Measurements from ENCODE around the gene P3H2.
"Not testable (repeated sequence)": the region's sequence is repeated elsewhere in the genome, so short reads cannot be mapped to it uniquely, and the experiment has no call there.

P3H2 gene

GRCh38 chr3:190120269-190121060 is at the start of gene P3H2:
Gene P3H2, minus strand, starts transcription at chr3:190120897. Its CDS starts 166 bp downstream, at chr3:190120731.
- DNase-seq (ENCODE audit: low read depth in 2 of 2) = no peak

DNA sequence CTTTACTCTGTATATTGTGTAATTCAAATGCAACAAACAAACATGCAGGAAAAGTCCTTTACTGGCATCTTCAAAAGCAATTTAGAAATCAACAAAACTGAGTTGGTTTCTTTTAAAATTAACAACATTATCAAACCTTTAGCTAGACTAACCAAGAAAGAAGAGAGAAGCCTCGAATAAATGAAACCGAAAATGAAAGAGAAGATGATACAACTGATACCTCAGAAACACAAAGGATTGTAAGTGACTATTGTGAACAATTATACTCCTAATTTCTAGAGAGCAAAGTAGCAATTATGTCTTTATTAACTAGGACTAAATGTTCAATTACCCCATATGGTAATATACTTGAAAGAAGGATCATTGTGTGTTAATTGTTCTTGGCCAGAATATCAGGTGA is 49.2 kb upstream of the P3H2 start:
- no peak for DNase-seq (ENCODE audit: low read depth in 2 of 2)

GRCh38 chr3:190169243-190169642 is 48.5 kb upstream of the P3H2 start:
- DNase-seq (ENCODE audit: low read depth in 2 of 2) = no peak

DNA sequence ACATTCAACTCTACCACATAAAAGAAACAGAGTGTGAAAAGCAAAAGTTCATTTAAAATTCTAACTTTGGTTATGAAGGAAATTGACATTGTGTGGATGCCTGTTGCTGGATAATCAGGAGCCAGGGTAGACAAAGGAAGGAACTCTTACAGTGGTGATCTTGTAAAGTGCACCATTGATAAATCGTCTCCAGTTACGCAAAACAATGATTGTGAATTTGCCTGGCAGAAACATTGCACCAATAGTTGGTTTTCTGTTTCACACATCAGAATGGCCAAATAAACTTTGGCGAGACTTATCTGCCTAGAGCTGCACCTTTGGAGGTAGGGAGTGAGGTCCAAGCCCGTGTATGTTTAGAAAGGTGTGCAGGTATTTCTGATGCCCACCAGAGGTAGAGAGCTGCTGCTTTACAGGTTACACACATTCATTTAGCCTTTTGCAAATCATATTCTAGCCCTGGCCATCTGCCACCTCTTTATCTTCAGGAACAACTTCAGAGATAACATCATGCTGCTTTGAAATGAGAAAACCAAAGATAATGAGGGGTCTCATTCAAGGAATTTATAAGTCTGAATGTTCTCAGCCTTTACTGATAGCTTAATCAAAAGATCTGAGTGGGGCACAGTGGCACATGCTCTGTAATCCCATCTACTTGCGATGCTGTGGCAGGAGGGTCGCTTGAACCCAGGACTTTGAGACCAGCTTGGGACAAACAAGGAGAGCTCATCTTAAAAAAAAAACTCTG is 47.4 kb upstream of the P3H2 start:
- no peak for DNase-seq (ENCODE audit: low read depth in 2 of 2)

DNA sequence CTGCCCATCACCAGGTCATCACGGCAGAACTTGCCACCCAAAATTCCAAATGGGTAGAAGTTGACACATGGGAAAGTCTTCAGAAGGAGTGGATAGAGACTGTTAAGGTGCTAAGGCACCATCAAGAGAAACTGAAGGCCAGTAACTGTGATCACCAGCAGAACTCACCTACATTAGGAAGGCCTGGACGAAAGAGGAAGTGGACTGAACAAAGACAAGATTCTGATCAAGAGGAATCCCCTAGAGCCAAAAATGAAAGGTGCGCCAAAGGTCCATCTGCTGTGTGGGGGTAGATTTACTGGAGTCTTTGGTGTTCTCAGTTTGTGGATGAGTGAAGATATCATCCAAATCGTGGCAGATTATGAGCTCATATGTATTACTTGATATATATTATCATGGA is 46.3 kb upstream of the P3H2 start:
- no peak for DNase-seq (ENCODE audit: low read depth in 2 of 2)

DNA sequence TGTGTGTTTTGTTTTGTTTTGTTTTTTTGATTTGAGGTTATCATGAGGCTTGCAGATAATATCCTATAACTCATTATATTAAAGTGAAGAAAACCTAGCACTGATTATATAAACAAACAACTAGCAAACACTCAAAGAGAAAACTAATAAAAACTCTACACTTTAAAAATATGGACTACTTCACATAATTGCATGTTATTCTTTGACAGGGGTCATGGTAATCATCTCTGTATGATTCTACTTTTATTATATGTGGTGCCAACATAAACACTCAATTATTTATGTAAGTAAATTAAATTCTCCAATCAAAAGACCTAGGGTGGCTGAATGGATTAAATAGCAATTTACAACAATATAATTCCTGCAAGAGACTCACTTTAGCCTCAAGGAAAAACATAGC is 44.6 kb upstream of the P3H2 start:
- no peak for DNase-seq (ENCODE audit: low read depth in 2 of 2)

DNA sequence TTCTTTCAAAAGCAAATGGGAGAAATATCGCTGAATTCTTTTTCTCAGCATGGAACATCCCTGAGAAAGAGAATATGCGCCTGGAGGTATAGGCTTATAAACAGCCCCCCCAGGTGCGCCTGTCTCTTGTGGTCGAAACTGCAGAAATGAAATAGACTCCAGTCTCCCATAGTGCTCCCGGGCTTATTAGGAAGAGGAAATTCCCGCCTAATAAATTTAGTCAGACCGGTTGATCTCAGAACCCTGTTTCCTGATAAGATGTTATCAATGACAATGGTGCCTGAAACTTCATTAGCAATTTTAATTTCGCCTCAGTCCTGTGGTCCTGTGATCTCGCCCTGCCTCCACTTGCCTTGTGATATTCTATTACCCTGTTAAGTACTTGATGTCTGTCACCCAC is 41.3 kb upstream of the P3H2 start:
- DNase-seq (ENCODE audit: low read depth in 2 of 2) = not testable (repeated sequence)

DNA sequence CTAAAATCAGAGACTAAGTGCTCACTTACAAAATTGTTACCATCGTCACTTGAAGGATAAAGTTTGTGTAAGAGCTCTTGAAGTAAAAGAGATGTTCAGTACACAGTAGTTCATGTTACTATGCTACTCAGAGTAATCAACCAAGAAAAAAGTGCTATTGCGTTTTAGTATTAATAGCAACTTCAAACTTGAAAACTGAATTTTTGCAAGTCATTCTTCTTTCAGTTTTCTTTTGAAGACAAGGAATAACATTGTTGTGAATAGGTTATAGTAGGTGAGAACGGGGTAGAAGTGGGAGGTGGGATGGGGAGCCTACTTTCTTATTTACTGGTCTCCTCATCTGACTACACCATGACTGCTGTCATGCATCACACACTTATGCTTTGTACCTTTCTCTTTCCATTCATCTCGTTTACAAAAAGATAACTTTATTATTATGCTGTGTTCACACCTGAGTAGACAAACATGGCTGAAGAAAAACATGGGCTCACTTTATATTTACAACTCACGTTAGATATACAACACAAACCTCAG is 39.3 kb upstream of the P3H2 start:
- no peak for DNase-seq (ENCODE audit: low read depth in 2 of 2)

- no peak for DNase-seq (ENCODE audit: low read depth in 2 of 2)
Observed at GRCh38 chr3:190158261-190158660, 37.6 kb upstream of the P3H2 start.

DNA sequence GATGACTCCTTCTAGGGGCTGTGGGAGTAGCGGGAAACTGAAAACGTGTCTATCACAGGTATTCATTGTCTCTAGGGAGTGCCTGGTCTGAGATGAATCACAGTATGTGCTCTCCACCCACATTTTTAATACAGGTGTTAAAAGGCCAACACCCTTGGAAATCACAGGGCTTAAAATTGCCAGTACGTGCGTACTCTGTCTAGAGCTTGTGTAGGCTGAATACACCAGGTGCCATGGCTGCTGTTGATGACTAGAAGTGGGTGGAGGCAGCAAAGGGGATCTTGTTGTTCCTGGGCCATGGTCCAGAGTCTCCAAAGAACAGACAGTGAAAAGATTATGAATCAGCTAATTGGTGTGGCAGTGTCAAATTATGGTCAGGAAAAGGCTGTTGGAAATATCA is 35.1 kb upstream of the P3H2 start:
- no peak for DNase-seq (ENCODE audit: low read depth in 2 of 2)

- no peak for DNase-seq (ENCODE audit: low read depth in 2 of 2)
Observed at GRCh38 chr3:190150681-190151080, 30.0 kb upstream of the P3H2 start.

GRCh38 chr3:190149830-190150619 is 29.3 kb upstream of the P3H2 start:
- not testable (repeated sequence) for DNase-seq (ENCODE audit: low read depth in 2 of 2)

GRCh38 chr3:190144793-190145192 is 24.1 kb upstream of the P3H2 start:
- DNase-seq (ENCODE audit: low read depth in 2 of 2) = not testable (repeated sequence)

DNA sequence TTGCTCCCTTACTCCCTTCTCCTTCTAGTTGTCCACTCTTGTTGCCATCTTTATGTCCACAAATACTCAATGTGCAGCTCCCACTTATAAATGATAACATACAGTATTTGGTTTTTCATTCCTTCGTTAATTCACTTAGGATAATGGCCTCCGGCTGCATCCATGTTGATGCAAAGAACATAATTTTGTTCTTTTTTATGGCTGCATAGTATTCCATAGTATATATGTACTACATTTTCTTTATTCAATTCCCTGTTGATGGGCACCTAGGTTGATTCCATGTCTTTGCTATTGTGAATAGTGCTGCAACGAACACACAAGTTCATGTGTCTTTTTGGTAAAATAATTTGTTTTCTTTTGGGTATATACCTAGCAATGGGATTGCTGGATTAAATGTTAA is 21.3 kb upstream of the P3H2 start:
- DNase-seq (ENCODE audit: low read depth in 2 of 2) = no peak

DNA sequence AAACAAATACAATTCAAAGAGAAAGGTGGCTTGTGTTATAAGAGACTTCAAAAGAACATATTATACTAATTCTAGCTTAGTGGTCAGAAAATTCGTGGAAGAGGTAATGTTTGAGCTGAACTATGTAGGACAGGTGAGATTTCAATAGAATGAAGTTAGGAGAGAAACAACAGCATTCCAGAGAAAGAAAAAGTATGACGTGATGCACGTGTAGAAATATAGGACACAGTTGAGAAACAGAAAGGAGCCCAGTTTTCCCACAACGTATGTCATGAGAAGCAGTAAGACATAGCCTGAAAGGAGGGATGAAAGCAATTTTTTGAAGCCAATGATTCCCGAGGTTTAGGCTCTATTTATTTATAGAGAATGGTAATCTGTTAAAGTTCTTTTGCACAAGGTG is 18.7 kb upstream of the P3H2 start:
- DNase-seq (ENCODE audit: low read depth in 2 of 2) = no peak

DNA sequence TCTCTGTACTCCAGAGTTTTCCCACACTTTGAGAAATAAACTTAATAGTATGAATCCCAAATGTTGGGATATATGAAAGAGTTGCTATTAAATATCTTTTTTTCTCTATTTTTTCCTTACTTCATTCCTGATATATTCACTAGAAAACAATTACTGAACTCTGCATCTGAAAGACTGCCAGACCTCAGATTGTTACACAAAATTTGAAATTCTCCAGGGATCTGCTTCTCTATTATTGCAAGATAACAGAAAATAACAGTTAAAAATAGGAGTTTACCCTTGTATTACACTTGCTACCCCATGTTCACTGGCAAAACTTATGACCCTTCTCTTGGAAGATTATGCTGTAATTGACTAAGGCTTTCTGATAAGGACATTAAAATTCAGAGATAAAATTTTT is 11.7 kb upstream of the P3H2 start:
- DNase-seq (ENCODE audit: low read depth in 2 of 2) = no peak

- DNase-seq (ENCODE audit: low read depth in 2 of 2) = no peak
Observed at GRCh38 chr3:190131329-190131728, 10.6 kb upstream of the P3H2 start.

GRCh38 chr3:190130696-190131095 is 10.0 kb upstream of the P3H2 start:
- DNase-seq (ENCODE audit: low read depth in 2 of 2) = no peak

DNA sequence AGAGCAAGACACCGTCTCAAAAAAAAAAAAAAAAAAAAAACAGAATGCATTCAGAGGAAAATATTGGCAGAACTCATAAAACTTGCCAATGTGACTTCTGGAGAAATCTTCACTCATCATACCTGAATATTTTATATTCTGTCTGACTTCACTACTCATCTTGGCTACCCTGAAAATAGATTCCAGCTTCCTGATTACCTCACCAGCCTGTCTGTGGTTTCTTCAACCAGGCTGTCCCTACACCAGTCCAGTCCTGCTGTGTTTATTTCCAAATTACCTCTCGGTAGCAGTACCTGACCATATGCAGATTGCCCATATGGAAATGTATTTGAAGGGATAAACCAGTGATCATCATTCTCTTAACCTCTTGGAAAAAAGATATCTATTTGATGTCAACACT is 9.3 kb upstream of the P3H2 start:
- DNase-seq (ENCODE audit: low read depth in 2 of 2) = no peak

GRCh38 chr3:190127797-190128196 is 7.1 kb upstream of the P3H2 start:
- no peak for DNase-seq (ENCODE audit: low read depth in 2 of 2)

DNA sequence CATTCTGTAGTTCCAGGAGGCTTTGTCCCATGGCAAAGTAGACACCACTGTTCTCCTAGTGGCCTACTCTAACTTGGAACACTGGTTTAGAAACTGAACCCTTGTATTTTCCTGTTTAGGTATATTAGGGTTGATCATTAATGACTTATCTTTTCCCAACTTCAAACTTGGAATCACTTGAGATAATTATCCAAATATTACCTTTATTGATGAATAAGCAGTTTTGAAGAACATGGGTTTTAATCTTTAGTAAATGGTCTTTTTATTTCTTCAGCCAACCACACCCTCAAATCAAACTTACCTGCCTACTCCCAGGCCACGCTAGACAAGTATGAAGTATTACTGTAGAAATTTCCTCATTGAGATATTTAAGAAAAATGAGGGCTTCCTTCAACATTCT is 6.5 kb upstream of the P3H2 start:
- no peak for DNase-seq (ENCODE audit: low read depth in 2 of 2)

DNA sequence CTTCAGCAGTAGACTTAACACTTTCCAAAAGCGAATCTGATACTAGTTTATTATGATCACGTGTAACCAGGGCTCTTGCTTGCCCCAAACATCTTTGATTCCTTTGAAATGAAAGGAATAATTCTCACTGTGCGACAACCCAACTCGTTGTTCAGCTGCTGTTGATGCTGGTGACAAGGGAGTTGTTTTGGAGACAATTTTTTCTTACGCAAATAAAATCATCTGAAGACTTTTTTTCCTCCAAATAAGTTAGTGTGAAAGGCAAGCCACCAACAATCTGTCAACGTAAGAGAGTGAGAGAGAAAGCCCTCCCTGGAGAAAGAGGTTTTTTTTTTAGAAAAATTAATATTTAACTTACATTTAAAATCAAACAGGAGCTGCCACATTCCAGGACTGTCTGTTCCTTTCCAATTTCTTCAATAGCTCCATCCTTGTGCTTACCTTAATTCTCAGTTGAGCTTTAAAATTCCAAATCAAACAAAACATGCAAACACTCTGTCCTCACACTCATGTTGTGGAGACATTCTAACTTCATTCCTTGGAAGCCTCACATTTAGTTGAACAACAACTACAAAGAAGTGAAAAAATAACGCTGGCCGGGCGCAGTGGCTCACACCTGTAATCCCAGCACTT is 4.9 kb upstream of the P3H2 start:
- no peak for DNase-seq (ENCODE audit: low read depth in 2 of 2)

Data from stimulated activated CD8-positive, alpha-beta memory T cell treated with anti-CD3 and anti-CD28 coated beads, Interleukin-7, amount 100 ng/mL, for 1 hour (primary cell).